Common myeloid progenitor, CD34-positive (primary cell): Measurements from ENCODE around the gene PLB1.

ENCODE experiments used
- CTCF ChIA-PET: fragments of 350-600 bp; sonication (Branson Sonifier 250); formaldehyde crosslinking; loops from one replicate; lab custom pipeline; 2021; ENCODE audit warnings: antibody characterized with exemption; lab: Charles Lee
- POLR2A ChIA-PET: fragments of 350-600 bp; sonication (Branson Sonifier 250); formaldehyde crosslinking; loops from one replicate; lab custom pipeline; 2021; ENCODE audit warnings: antibody characterized with exemption; lab: Charles Lee
- DNase-seq, 3 donors: peaks; one replicate each; pipeline versions ENCODE4 v3.0.0 to v3.0.0-alpha.2; 2013
- H3K27ac ChIP-seq, 2 experiments: 1 replicate in 1 of 2; 2 replicates in 1 of 2; pipeline ENCODE4 v1.7.0; 2013; ENCODE audit warnings: inconsistent platforms in 2 of 2, low read length in 2 of 2, mild to moderate bottlenecking in 2 of 2, low read depth in 1 of 2, moderate library complexity in 1 of 2; ENCODE audit not compliant: severe bottlenecking in 2 of 2, insufficient read depth in 1 of 2, poor library complexity in 1 of 2
- H3K27me3 ChIP-seq, 5 experiments: replicated peaks in 2 of 5; 1 replicate in 3 of 5; 2 replicates in 2 of 5; pipeline versions ENCODE4 v1.6.1 to v1.7.0; 2013; ENCODE audit warnings: low read length in 4 of 5, mild to moderate bottlenecking in 2 of 5, moderate library complexity in 2 of 5, inconsistent platforms in 1 of 5; ENCODE audit not compliant: insufficient read depth in 5 of 5, control insufficient read depth in 4 of 5
- H3K36me3 ChIP-seq, 4 experiments: 1 replicate in 2 of 4; 2 replicates in 2 of 4; pipeline versions ENCODE4 v1.6.1 to v1.7.0; 2013; ENCODE audit warnings: low read length in 3 of 4, control low read depth in 1 of 4, mild to moderate bottlenecking in 1 of 4; ENCODE audit not compliant: control insufficient read depth in 4 of 4, insufficient read depth in 4 of 4
- H3K4me1 ChIP-seq, 4 experiments: 1 replicate in 3 of 4; 2 replicates in 1 of 4; pipeline versions ENCODE4 v1.6.1 to v1.7.1; 2013; ENCODE audit warnings: low read length in 3 of 4, mild to moderate bottlenecking in 3 of 4, control low read depth in 1 of 4, inconsistent platforms in 1 of 4, moderate library complexity in 1 of 4; ENCODE audit not compliant: control insufficient read depth in 4 of 4, insufficient read depth in 4 of 4; ENCODE audit errors: control extremely low read depth in 1 of 4
- H3K4me3 ChIP-seq, 7 experiments: 1 replicate in 4 of 7; 2 replicates in 3 of 7; pipeline versions ENCODE4 v1.5.1 to v1.7.0; 2013; ENCODE audit warnings: mild to moderate bottlenecking in 7 of 7, low read length in 6 of 7, moderate library complexity in 6 of 7, inconsistent platforms in 2 of 7, low read depth in 2 of 7, control low read depth in 1 of 7; ENCODE audit not compliant: insufficient read depth in 4 of 7, control insufficient read depth in 1 of 7; ENCODE audit errors: extremely low read depth in 1 of 7
- H3K9me3 ChIP-seq, 5 experiments: 1 replicate in 4 of 5; 2 replicates in 1 of 5; pipeline versions ENCODE4 v1.6.1 to v1.7.1; 2013; ENCODE audit warnings: low read length in 4 of 5, mild to moderate bottlenecking in 2 of 5, inconsistent platforms in 1 of 5, low read depth in 1 of 5, moderate library complexity in 1 of 5; ENCODE audit not compliant: control insufficient read depth in 4 of 5, insufficient read depth in 2 of 5; ENCODE audit errors: control extremely low read depth in 1 of 5
- WGBS: methylation state at CpG from one replicate; pipeline ENCODE4 v1.1.5; 2013; ENCODE audit not compliant: insufficient coverage; 5-methylcytosine and 5-hydroxymethylcytosine counted together

PLB1 gene

GRCh38 chr2:28449488-28450395 is 46.1 kb upstream of the PLB1 start:
- H3K27ac ChIP-seq: no peak overlapping the region
- peak overlapping the region in 1 of 7 experiments; percentile 6 for H3K4me3 ChIP-seq
- peaks cover 5 to 21% (median 19%) of the 10 kb centered on the region in 4 experiments for H3K4me1 ChIP-seq
- H3K36me3 ChIP-seq: no peaks in the 10 kb centered on the region
- H3K27me3 ChIP-seq: no peaks in the 10 kb centered on the region
- peak; percentile 26 to 70 (median 64) for DNase-seq
- ChIA-PET POLR2A (interaction anchor here (0.6 kb wide), 1 partner anchor 894 kb away, joined by 3 read pairs; no protein-coding TSS in a partner anchor), CTCF (interaction anchor here (0.9 kb wide), 1 partner anchor 15 kb away, joined by 3 read pairs; no protein-coding TSS in a partner anchor)
- no peaks in the 10 kb centered on the region for H3K9me3 ChIP-seq
- 61% methylated on average over 13 of the region's 17 CpGs for WGBS

- Histone ChIP-seq H3K9me3 (no peaks in the 10 kb centered on the region), H3K4me1 (peaks cover 5 to 21% (median 19%) of the 10 kb centered on the region in 4 experiments), H3K27me3 (no peaks in the 10 kb centered on the region), H3K4me3 (no peak overlapping the region), H3K36me3 (no peaks in the 10 kb centered on the region), H3K27ac (no peak overlapping the region)
- ChIA-PET CTCF (interaction anchor here (1.5 kb wide), 1 partner anchor 20 kb away, joined by 3 read pairs; no protein-coding TSS in a partner anchor), POLR2A (no interaction called here)
- DNase-seq: no peak
- WGBS: 98% methylated on average over 15 of the region's 15 CpGs
These were observed 44.8 kb upstream of the PLB1 start for GRCh38 chr2:28450901-28451565.

DNA sequence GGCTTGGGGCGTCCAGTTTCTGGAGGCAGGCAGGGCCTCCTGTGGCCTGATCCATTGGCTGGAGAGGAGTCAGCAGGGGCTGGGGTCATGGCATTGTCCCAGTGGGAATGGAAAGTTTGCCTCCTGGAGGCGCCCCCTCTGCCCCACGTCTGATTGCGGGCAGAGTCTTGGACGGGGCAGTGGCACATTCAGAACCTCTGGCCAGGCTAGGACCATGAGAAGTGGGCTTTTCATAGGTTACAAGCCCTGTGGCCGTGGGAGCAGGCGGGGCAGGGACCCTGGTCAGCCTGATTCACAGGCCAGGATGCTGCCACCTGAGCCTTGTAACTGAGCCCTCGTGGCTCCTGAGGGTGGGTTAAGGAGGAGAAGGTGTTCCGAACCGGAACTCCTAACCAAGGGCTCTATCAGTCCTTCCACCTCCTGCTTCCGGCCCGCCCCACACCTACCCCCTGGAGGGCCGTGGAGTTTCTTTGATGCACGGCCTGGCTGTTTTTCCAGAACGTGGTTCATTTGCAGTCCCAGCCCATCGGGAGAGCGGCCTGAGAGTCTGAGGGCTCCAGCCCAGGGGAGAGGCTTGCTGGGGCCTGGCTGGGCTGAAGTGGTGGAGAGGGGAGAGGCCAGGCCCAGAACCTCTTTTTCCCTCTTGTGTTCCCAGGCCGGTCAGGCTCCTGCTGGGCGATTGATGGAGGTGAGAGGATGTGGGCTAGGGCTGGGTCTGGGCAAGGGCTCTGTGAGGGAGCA is 43.9 kb upstream of the PLB1 start:
- H3K27ac ChIP-seq: no peak overlapping the region
- WGBS: 95% methylated on average over 17 of the region's 19 CpGs
- no peak overlapping the region for H3K4me3 ChIP-seq
- ChIA-PET POLR2A (interaction anchor here (0.7 kb wide), 1 partner anchor 50 kb away, joined by 3 read pairs; no protein-coding TSS in a partner anchor), CTCF (interaction anchor here (0.9 to 4.4 kb wide), 10 partner anchors 10 to 60 kb away, joined by 3 to 19 read pairs (median 7); no protein-coding TSS in a partner anchor)
- no peak for DNase-seq
- H3K9me3 ChIP-seq: no peaks in the 10 kb centered on the region
- H3K4me1 ChIP-seq: peaks cover 5 to 21% (median 19%) of the 10 kb centered on the region in 4 experiments
- no peaks in the 10 kb centered on the region for H3K27me3 ChIP-seq
- no peaks in the 10 kb centered on the region for H3K36me3 ChIP-seq

DNA sequence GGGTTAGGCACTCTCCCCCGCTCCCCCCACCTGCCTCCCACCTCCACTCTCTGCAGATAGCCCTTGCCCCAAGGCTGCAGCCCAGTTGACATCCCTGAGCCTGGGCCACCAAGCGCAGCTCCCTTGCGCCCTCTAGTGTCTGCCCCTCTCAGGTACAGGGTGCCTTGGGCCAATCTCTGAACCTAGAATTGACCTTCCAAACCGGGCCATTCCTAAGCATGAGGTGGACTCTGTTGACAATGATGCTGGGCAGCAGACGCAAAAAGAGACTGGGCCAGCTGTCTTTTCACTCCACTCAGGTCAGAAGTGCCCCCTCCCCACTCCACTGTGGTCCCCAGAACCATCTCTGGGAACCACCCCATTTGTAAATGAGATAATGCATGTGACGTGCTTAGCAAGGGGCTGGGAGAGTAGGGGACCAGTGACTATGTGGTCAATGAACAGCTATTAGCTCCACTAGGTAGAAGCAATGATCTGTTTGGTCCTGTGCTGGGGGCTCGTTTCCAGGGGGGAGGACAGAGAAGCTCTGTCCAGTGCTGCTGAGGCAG is 43.3 kb upstream of the PLB1 start:
- ChIA-PET POLR2A (interaction anchor here (0.7 kb wide), 1 partner anchor 51 kb away, joined by 3 read pairs; no protein-coding TSS in a partner anchor), CTCF (interaction anchor here (0.6 to 4.4 kb wide), 15 partner anchors 10 to 748 kb away, joined by 3 to 19 read pairs (median 5); no protein-coding TSS in a partner anchor)
- 44% methylated on average over 6 of the region's 7 CpGs for WGBS

GRCh38 chr2:28453396-28453795 is 42.5 kb upstream of the PLB1 start:
- ChIA-PET POLR2A (no interaction called here), CTCF (interaction anchor here (0.6 to 4.4 kb wide), 15 partner anchors 9 to 749 kb away, joined by 3 to 19 read pairs (median 5); no protein-coding TSS in a partner anchor)
- no peak overlapping the region for H3K27ac ChIP-seq
- WGBS: 94% methylated on average over 7 of the region's 8 CpGs
- peaks cover 2 to 17% (median 14%) of the 10 kb centered on the region in 4 experiments for H3K4me1 ChIP-seq
- DNase-seq: no peak
- no peaks in the 10 kb centered on the region for H3K36me3 ChIP-seq
- H3K4me3 ChIP-seq: no peak overlapping the region
- H3K9me3 ChIP-seq: no peaks in the 10 kb centered on the region
- H3K27me3 ChIP-seq: no peaks in the 10 kb centered on the region

More for the DNA sequence above, 43.3 kb upstream of the PLB1 start:
- Histone ChIP-seq H3K27ac (no peak overlapping the region), H3K27me3 (no peaks in the 10 kb centered on the region), H3K4me1 (peaks cover 5 to 21% (median 19%) of the 10 kb centered on the region in 4 experiments), H3K4me3 (no peak overlapping the region), H3K9me3 (no peaks in the 10 kb centered on the region), H3K36me3 (no peaks in the 10 kb centered on the region)
- DNase-seq: peak; percentile 55 to 69 (median 60)
